ENCODE results near the gene SDF2L1.

- TF ChIP-seq CTCF (IDR thresholded peaks at IDR 0.05) (no peak), POLR2A (IDR thresholded peaks at IDR 0.05) (no peak), POLR2AphosphoS5 (IDR thresholded peaks at IDR 0.05) (no peak)
These were observed 38.9 kb downstream of the SDF2L1 start for GRCh38 chr22:21680830-21681565.
